IMR-90 (cell line): ENCODE data around the gene CUBN. TPM values are rescaled to one million over a fixed set of nuclear protein-coding genes. Genes with fewer than 3 reads are reported as not detected.
A peak's percentile ranks its signal among the peaks of the same experiment; 100 is the strongest.

Source experiments
- ATAC-seq: fragments of 200-7000 bp; cut with Tn5 transposase; 2 replicates; pipeline ENCODE4 v1.9.1; 2020; ENCODE audit warnings: low read depth, mild to moderate bottlenecking, moderate library complexity
- BruUV-seq: library from RNA; stranded (reverse); fragments of 400-500 nt; replicated peaks from 2 replicates; lab custom pipeline; 2021; lab: Mats Ljungman, UMichigan
- CTCF ChIA-PET: fragments of 300-600 bp; formaldehyde crosslinking; extraction: SDS; loops from one replicate; lab custom pipeline; 2021; ENCODE audit warnings: antibody characterized with exemption; lab: Yijun Ruan, JAX
- POLR2A ChIA-PET: fragments of 300-600 bp; sonication (Branson Sonifier 250); formaldehyde crosslinking; loops from one replicate; lab custom pipeline; 2022; ENCODE audit warnings: antibody characterized with exemption; ENCODE audit not compliant: unreplicated experiment; lab: Charles Lee
- DNase-seq: peaks from one replicate; pipeline ENCODE4 v3.0.0; 2013
- H2AFZ ChIP-seq: replicated peaks from 2 replicates; pipeline ENCODE3; 2013; ENCODE audit warnings: low read length, mild to moderate bottlenecking; ENCODE audit not compliant: poor library complexity
- H2AK5ac ChIP-seq: 2 replicates; pipeline ENCODE4 v1.6.1; 2013; ENCODE audit warnings: low read depth, low read length, inconsistent platforms
- H2AK9ac ChIP-seq: replicated peaks from 2 replicates; pipeline ENCODE3; 2013; ENCODE audit warnings: mild to moderate bottlenecking, low read depth, low read length, moderate library complexity; ENCODE audit not compliant: poor library complexity
- H2BK120ac ChIP-seq: 2 replicates; pipeline ENCODE4 v1.6.1; 2013; ENCODE audit warnings: low read depth, low read length, inconsistent platforms
- H2BK15ac ChIP-seq: 3 replicates; pipeline ENCODE4 v1.6.1; 2013; ENCODE audit warnings: low read depth, low read length, inconsistent platforms
- H2BK20ac ChIP-seq: 2 replicates; pipeline ENCODE4 v1.6.1; 2013; ENCODE audit warnings: low read depth, mild to moderate bottlenecking, inconsistent platforms, low read length, moderate library complexity
- H2BK5ac ChIP-seq: 2 replicates; pipeline ENCODE4 v1.6.1; 2013; ENCODE audit warnings: mild to moderate bottlenecking, low read depth, low read length, inconsistent platforms; ENCODE audit not compliant: poor library complexity, severe bottlenecking
- H3K14ac ChIP-seq: replicated peaks from 2 replicates; pipeline ENCODE4 v1.6.1; 2013; ENCODE audit warnings: low read depth, low read length, inconsistent platforms
- H3K18ac ChIP-seq: 2 replicates; pipeline ENCODE4 v1.6.1; 2013; ENCODE audit warnings: low read depth, low read length, control low read depth
- H3K23ac ChIP-seq: 2 replicates; pipeline ENCODE4 v1.6.1; 2013; ENCODE audit warnings: low read depth, low read length, inconsistent platforms
- H3K27ac ChIP-seq: 2 replicates; pipeline ENCODE4 v1.5.1; 2013; ENCODE audit warnings: mild to moderate bottlenecking, control low read depth, low read length; ENCODE audit not compliant: insufficient read depth
- H3K27me3 ChIP-seq: 2 replicates; pipeline ENCODE4 v1.6.1; 2013; ENCODE audit warnings: low read length; ENCODE audit not compliant: control insufficient read depth, insufficient read depth
- H3K36me3 ChIP-seq: 2 replicates; pipeline ENCODE4 v1.6.1; 2013; ENCODE audit warnings: low read length, mixed read lengths; ENCODE audit not compliant: control insufficient read depth, insufficient read depth
- H3K4ac ChIP-seq: 2 replicates; pipeline ENCODE4 v1.6.1; 2013; ENCODE audit warnings: low read depth, low read length, inconsistent platforms
- H3K4me1 ChIP-seq: 2 replicates; pipeline ENCODE4 v1.6.1; 2013; ENCODE audit warnings: low read length, mixed read lengths; ENCODE audit not compliant: control insufficient read depth, insufficient read depth
- H3K4me2 ChIP-seq: 2 replicates; pipeline ENCODE4 v1.6.1; 2013; ENCODE audit warnings: low read depth, mild to moderate bottlenecking, control low read depth, low read length, moderate library complexity
- H3K4me3 ChIP-seq: 2 replicates; pipeline ENCODE4 v1.5.1; 2013; ENCODE audit warnings: low read depth, mild to moderate bottlenecking, control low read depth, low read length, moderate library complexity; ENCODE audit not compliant: insufficient read depth
- H3K56ac ChIP-seq: 2 replicates; pipeline ENCODE4 v1.6.1; 2013; ENCODE audit warnings: low read length, inconsistent platforms; ENCODE audit not compliant: insufficient read depth; ENCODE audit errors: extremely low read depth
- H3K79me1 ChIP-seq, 2 experiments: 2 replicates each; pipeline ENCODE4 v1.6.1; 2013; ENCODE audit warnings: low read length in 2 of 2, inconsistent platforms in 1 of 2, low read depth in 1 of 2
- H3K9ac ChIP-seq: 2 replicates; pipeline ENCODE4 v1.6.1; 2013; ENCODE audit warnings: low read depth, low read length, control low read depth
- H3K9me1 ChIP-seq: 2 replicates; pipeline ENCODE4 v1.6.1; 2013; ENCODE audit warnings: low read length, inconsistent platforms; ENCODE audit not compliant: insufficient read depth
- H3K9me3 ChIP-seq: 2 replicates; pipeline ENCODE4 v1.6.1; 2013; ENCODE audit warnings: low read length; ENCODE audit not compliant: control insufficient read depth, insufficient read depth
- H4K20me1 ChIP-seq: 2 replicates; pipeline ENCODE4 v1.6.1; 2013; ENCODE audit warnings: low read length, inconsistent platforms; ENCODE audit not compliant: insufficient read depth
- H4K5ac ChIP-seq: 2 replicates; pipeline ENCODE4 v1.6.1; 2013; ENCODE audit warnings: mild to moderate bottlenecking, low read depth, low read length, control low read depth
- H4K8ac ChIP-seq, 2 experiments: 2 replicates each; pipeline ENCODE4 v1.6.1; 2013; ENCODE audit warnings: low read depth in 2 of 2, low read length in 2 of 2, control low read depth in 1 of 2, inconsistent platforms in 1 of 2
- H4K91ac ChIP-seq: 2 replicates; pipeline ENCODE4 v1.6.1; 2013; ENCODE audit warnings: low read depth, low read length, inconsistent platforms; ENCODE audit not compliant: insufficient read depth
- BHLHE40 ChIP-seq: fragments of 150-350 bp; IDR thresholded peaks from 2 replicates; pipeline ENCODE4 v1.6.1; 2016; ENCODE audit warnings: mild to moderate bottlenecking, low read depth, low read length
- CEBPB ChIP-seq: IDR thresholded peaks from 2 replicates; pipeline ENCODE4 v1.6.1; 2012; ENCODE audit warnings: low read depth, low read length, improper control_type of control experiment
- CHD1 ChIP-seq: IDR thresholded peaks from 2 replicates; pipeline ENCODE4 v1.6.1; 2012; ENCODE audit warnings: low read depth, low read length, improper control_type of control experiment
- FOS ChIP-seq: fragments of 150-350 bp; IDR thresholded peaks from 2 replicates; pipeline ENCODE4 v1.6.1; 2016; ENCODE audit warnings: low read depth, low read length
- MAFK ChIP-seq: IDR thresholded peaks from 2 replicates; pipeline ENCODE4 v1.6.1; 2012; ENCODE audit warnings: low read depth, low read length, improper control_type of control experiment
- MAZ ChIP-seq: IDR thresholded peaks from 2 replicates; pipeline ENCODE4 v1.6.1; 2012; ENCODE audit warnings: low read depth, mild to moderate bottlenecking, low read length, improper control_type of control experiment, moderate library complexity, borderline replicate concordance
- MXI1 ChIP-seq: IDR thresholded peaks from 2 replicates; pipeline ENCODE4 v1.6.1; 2012; ENCODE audit warnings: low read depth, mild to moderate bottlenecking, low read length, moderate library complexity, borderline replicate concordance
- NFE2L2 ChIP-seq: fragments of 150-350 bp; IDR thresholded peaks from 2 replicates; pipeline ENCODE4 v1.6.1; 2016; ENCODE audit warnings: low read depth, mild to moderate bottlenecking, low read length
- POLR2A ChIP-seq: IDR thresholded peaks from 2 replicates; pipeline ENCODE4 v1.6.1; 2012; ENCODE audit warnings: mild to moderate bottlenecking, low read depth, low read length
- RAD21 ChIP-seq: IDR thresholded peaks from 2 replicates; pipeline ENCODE4 v1.6.1; 2012; ENCODE audit warnings: low read length, improper control_type of control experiment
- RCOR1 ChIP-seq: IDR thresholded peaks from 2 replicates; pipeline ENCODE4 v1.6.1; 2012; ENCODE audit warnings: mild to moderate bottlenecking, low read length, improper control_type of control experiment; ENCODE audit not compliant: insufficient replicate concordance
- RFX5 ChIP-seq: IDR thresholded peaks from 2 replicates; pipeline ENCODE4 v1.8.0; 2012; ENCODE audit warnings: low read depth, mild to moderate bottlenecking, low read length, moderate library complexity
- SMC3 ChIP-seq: fragments of 150-350 bp; IDR thresholded peaks from 2 replicates; pipeline ENCODE4 v1.6.1; 2016; ENCODE audit warnings: low read depth, mild to moderate bottlenecking, antibody characterized with exemption, low read length, moderate library complexity
- WGBS, 2 experiments: methylation state at CpG; one replicate each; pipeline versions ENCODE4 v1.1.5 to v1.1.7; 2013; ENCODE audit warnings: missing lambda C conversion rate in 2 of 2; ENCODE audit not compliant: insufficient read length in 1 of 2; ENCODE audit errors: extremely low coverage in 2 of 2; 5-methylcytosine and 5-hydroxymethylcytosine counted together
- dilution Hi-C: fragments of 300-500 bp; cut with HindIII; formaldehyde crosslinking; loops from one replicate; pipeline ENCODE4 v1.14.3; 2018; ENCODE audit warnings: low sequenced_read_pairs; ENCODE audit not compliant: unreplicated experiment
- in situ Hi-C: fragments of 300-500 bp; cut with MboI; formaldehyde crosslinking; loops from 3 replicates; pipeline ENCODE4 v1.14.3; 2019; ENCODE audit warnings: low sequenced_read_pairs, inconsistent platforms, mixed read lengths
- intact Hi-C: fragments of 100-400 bp; cut with micrococcal nuclease; formaldehyde crosslinking; loops from 2 replicates; pipeline ENCODE4 v1.10.0; 2022
- polyA plus RNA-seq, 3 experiments: library from polyadenylated mRNA; depleted of rRNA; stranded (reverse); fragments of >200 nt; gene quantifications; 2 replicates each; pipeline ENCODE4 v1.2.3, GENCODE V29; 2012; ENCODE audit warnings: low replicate concordance in 1 of 3
- total RNA-seq: library from RNA; depleted of rRNA; stranded (reverse); fragments of >200 nt; gene quantifications from 2 replicates; pipeline ENCODE4 v1.2.3, GENCODE V29; 2012
- TF ChIP-seq, protein P1 (sequence below): fragments of 150-350 bp; IDR thresholded peaks from 2 replicates; pipeline ENCODE4 v1.6.1; 2017; ENCODE audit warnings: mild to moderate bottlenecking, antibody characterized with exemption, low read length, low read depth
- TF ChIP-seq, protein P2 (sequence below): fragments of 150-350 bp; IDR thresholded peaks from 2 replicates; pipeline ENCODE4 v1.6.1; 2016; ENCODE audit warnings: low read depth, mild to moderate bottlenecking, low read length, moderate library complexity, borderline replicate concordance
- TF ChIP-seq, protein P3 (sequence below): conservative IDR thresholded peaks from 2 replicates; pipeline ENCODE4 v1.5.1; 2012; ENCODE audit warnings: mild to moderate bottlenecking, low read depth, low read length, improper control_type of control experiment

CUBN gene
- total and polyA plus RNA-seq, 2 of the 4 experiments (the other 2 are of a cell fraction) = 0.19 to 0.54 TPM

DNA sequence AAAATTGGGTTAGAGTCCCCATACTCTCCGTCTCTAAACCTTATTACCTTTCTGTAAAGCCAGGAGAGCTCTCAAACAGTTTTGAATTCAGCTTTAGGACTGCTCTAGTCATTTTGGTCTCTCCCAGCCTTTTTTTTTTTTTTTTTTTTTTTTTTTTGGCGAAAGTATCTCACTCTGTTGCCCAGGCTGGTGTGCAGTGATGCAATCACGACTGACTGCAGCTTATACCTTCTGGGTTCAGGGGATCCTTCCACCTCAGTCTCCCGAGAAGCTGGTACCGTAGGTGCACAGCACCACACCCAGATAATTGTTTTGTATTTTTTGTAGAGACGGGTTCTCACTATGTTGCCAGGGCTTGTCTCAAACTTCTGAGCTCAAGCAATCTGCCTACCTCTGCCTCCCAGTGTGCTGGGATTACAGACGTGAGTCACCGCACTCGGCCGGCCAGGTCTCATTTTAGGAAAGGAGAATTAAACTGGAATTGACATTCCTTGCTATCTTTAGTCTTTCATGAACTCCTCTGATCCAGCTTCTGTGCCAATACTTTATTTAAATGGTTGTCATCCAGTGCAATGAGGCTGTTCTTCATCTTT is 281.0 kb downstream of the CUBN start:
- DNase-seq (no peak), ATAC-seq (no peak)
- H2BK20ac ChIP-seq = no peak overlapping the region
- H2AFZ ChIP-seq = no peak overlapping the region
- no peaks in the 10 kb centered on the region for H3K9me3 ChIP-seq
- POLR2A ChIA-PET = no interaction called here
- no peak overlapping the region for H3K27ac ChIP-seq
- 0 out of 2 replicates have a peak overlapping the region, but pooled peaks have one; percentile 55 for H3K14ac ChIP-seq
- H2AK5ac ChIP-seq = no peak overlapping the region
- no peak overlapping the region for H2BK15ac ChIP-seq
- H3K4me1 ChIP-seq = peaks cover 6% of the 10 kb centered on the region
- no peak overlapping the region for H3K4ac ChIP-seq
- H4K5ac ChIP-seq = no peak overlapping the region
- intact Hi-C loops = no loop called here
- H4K20me1 ChIP-seq = no peaks in the 10 kb centered on the region
- dilution Hi-C loops = no loop called here
- no peak overlapping the region for H3K4me3 ChIP-seq
- H3K79me1 ChIP-seq = no peaks in the 10 kb centered on the region
- H4K8ac ChIP-seq = no peak overlapping the region
- TF ChIP-seq, protein P1, sequence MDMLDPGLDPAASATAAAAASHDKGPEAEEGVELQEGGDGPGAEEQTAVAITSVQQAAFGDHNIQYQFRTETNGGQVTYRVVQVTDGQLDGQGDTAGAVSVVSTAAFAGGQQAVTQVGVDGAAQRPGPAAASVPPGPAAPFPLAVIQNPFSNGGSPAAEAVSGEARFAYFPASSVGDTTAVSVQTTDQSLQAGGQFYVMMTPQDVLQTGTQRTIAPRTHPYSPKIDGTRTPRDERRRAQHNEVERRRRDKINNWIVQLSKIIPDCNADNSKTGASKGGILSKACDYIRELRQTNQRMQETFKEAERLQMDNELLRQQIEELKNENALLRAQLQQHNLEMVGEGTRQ = no peak
- TF ChIP-seq RCOR1 = no peak
- TF ChIP-seq NFE2L2 = no peak
- no peak for TF ChIP-seq SMC3
- no peak for TF ChIP-seq BHLHE40
- no peak for TF ChIP-seq MAFK
- TF ChIP-seq POLR2A = no peak
- no peak for TF ChIP-seq RFX5
- TF ChIP-seq, protein P2, sequence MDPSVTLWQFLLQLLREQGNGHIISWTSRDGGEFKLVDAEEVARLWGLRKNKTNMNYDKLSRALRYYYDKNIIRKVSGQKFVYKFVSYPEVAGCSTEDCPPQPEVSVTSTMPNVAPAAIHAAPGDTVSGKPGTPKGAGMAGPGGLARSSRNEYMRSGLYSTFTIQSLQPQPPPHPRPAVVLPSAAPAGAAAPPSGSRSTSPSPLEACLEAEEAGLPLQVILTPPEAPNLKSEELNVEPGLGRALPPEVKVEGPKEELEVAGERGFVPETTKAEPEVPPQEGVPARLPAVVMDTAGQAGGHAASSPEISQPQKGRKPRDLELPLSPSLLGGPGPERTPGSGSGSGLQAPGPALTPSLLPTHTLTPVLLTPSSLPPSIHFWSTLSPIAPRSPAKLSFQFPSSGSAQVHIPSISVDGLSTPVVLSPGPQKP = no peak
- TF ChIP-seq CEBPB = no peak; the same call in 1 of the 2 replicates
- TF ChIP-seq MAZ = no peak
- TF ChIP-seq, protein P3, sequence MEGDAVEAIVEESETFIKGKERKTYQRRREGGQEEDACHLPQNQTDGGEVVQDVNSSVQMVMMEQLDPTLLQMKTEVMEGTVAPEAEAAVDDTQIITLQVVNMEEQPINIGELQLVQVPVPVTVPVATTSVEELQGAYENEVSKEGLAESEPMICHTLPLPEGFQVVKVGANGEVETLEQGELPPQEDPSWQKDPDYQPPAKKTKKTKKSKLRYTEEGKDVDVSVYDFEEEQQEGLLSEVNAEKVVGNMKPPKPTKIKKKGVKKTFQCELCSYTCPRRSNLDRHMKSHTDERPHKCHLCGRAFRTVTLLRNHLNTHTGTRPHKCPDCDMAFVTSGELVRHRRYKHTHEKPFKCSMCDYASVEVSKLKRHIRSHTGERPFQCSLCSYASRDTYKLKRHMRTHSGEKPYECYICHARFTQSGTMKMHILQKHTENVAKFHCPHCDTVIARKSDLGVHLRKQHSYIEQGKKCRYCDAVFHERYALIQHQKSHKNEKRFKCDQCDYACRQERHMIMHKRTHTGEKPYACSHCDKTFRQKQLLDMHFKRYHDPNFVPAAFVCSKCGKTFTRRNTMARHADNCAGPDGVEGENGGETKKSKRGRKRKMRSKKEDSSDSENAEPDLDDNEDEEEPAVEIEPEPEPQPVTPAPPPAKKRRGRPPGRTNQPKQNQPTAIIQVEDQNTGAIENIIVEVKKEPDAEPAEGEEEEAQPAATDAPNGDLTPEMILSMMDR = no peak
- no peak for TF ChIP-seq CHD1
- TF ChIP-seq FOS = no peak
- TF ChIP-seq RAD21 = no peak
- TF ChIP-seq MXI1 = no peak
- no peak overlapping the region for H3K23ac ChIP-seq
- no peak overlapping the region; the same call in 1 of the 2 replicates for H2BK120ac ChIP-seq
- H2BK5ac ChIP-seq = no peak overlapping the region
- H4K91ac ChIP-seq = no peak overlapping the region
- no peak overlapping the region for H2AK9ac ChIP-seq
- no TSS peak for BruUV-seq
- no peak overlapping the region for H3K4me2 ChIP-seq
- in situ Hi-C loops = loop anchor here (25.0 kb wide), 2 partner anchors 764 to 1389 kb away; partner anchors contain the start of gene HACD1
- H3K56ac ChIP-seq = no peak overlapping the region
- no peaks in the 10 kb centered on the region for H3K27me3 ChIP-seq
- H3K36me3 ChIP-seq = no peaks in the 10 kb centered on the region
- no CpG with 5 or more reads among the region's 10 CpGs for WGBS, 2 experiments
- H3K18ac ChIP-seq = no peak overlapping the region
- CTCF ChIA-PET = no interaction called here
- no peaks in the 10 kb centered on the region for H3K9me1 ChIP-seq
- no peak overlapping the region for H3K9ac ChIP-seq
